Measurements from ENCODE around the gene ZNF563. TPM values are rescaled to one million over a fixed set of nuclear protein-coding genes. Genes with fewer than 3 reads are reported as not detected.

Gene ZNF563
- total RNA-seq, 1 experiment from 2014 or later, result 1.9 TPM

GRCh38 chr19:12331211-12331941 lies 2.1 kb downstream of the ZNF563 start:
- Mint-ChIP-seq H3K4me1 (peaks cover 18 to 19% of the 10 kb centered on the region in 2 experiments), H3K9me3 (peaks cover 8 to 20% of the 10 kb centered on the region in 2 experiments; a peak in 4 of 5 replicates), H3K27ac (no peak overlapping the region), H3K27me3 (ENCODE audit: low read depth) (peaks cover 17% of the 10 kb centered on the region), H3K36me3 (ENCODE audit: insufficient read depth in 1 of 3, low read depth in 3 of 3) (peaks cover 0 to 5% (median 4%) of the 10 kb centered on the region in 3 experiments; a peak in 3 of 7 replicates), H3K4me3 (no peak overlapping the region; a peak in 1 of 5 replicates)
- peaks cover 5% of the 10 kb centered on the region for H3K23me2 ChIP-seq (ENCODE audit: insufficient read length, low read depth, low read length, poor library complexity, severe bottlenecking)
- no peak overlapping the region for H2BK12ac ChIP-seq (ENCODE audit: insufficient read length, low read depth, low read length)
- no peaks in the 10 kb centered on the region for H4K20me1 ChIP-seq (ENCODE audit: control insufficient read depth, insufficient read depth, insufficient read length)
- H3K27ac ChIP-seq (ENCODE audit: insufficient read length, low read depth, low read length), result no peak overlapping the region
- no peak overlapping the region for H3K4me2 ChIP-seq (ENCODE audit: insufficient read depth, insufficient read length, low read length)
- no peak overlapping the region for H2BK15ac ChIP-seq (ENCODE audit: low read depth, low read length)
- H3K27me3 ChIP-seq (ENCODE audit: insufficient read depth, low read length), result no peaks in the 10 kb centered on the region
- H3T11ph ChIP-seq (ENCODE audit: low read length), result no peak overlapping the region
- no CpG with 5 or more reads among the region's 4 CpGs for WGBS (ENCODE audit: extremely low coverage, insufficient read length, low lambda C conversion rate)
- H3K4ac ChIP-seq (ENCODE audit: low read depth, low read length), result no peak overlapping the region
- no peaks in the 10 kb centered on the region; the same call in 1 of the 2 replicates for H3K4me1 ChIP-seq (ENCODE audit: insufficient read depth, low read length)
- no peak overlapping the region for H4K5ac ChIP-seq (ENCODE audit: insufficient read length, low read depth, low read length)
- no peak overlapping the region for H2BK20ac ChIP-seq (ENCODE audit: low read depth, low read length, poor library complexity, severe bottlenecking)
- no peak overlapping the region for H3K9ac ChIP-seq (ENCODE audit: extremely low read depth, insufficient read length, low read length)
- H4K91ac ChIP-seq (ENCODE audit: insufficient read length, low read depth, low read length), result no peak overlapping the region
- H2BK120ac ChIP-seq (ENCODE audit: low read depth, low read length, poor library complexity, severe bottlenecking), result no peak overlapping the region
- H2BK5ac ChIP-seq (ENCODE audit: insufficient read length, low read length), result no peak overlapping the region
- H4K8ac ChIP-seq (replicated peaks; ENCODE audit: insufficient read length, low read depth, low read length), result no peak overlapping the region
- no peaks in the 10 kb centered on the region for H3K79me2 ChIP-seq (ENCODE audit: insufficient read depth, low read length)
- no peak overlapping the region for H2AFZ ChIP-seq (ENCODE audit: low read length)
- H3K79me1 ChIP-seq (ENCODE audit: insufficient read depth, low read depth, low read length, poor library complexity, severe bottlenecking), result no peaks in the 10 kb centered on the region
- H3K14ac ChIP-seq (ENCODE audit: insufficient read depth, low read length), result no peak overlapping the region
- H3K18ac ChIP-seq (ENCODE audit: insufficient read length, low read depth, low read length), result no peak overlapping the region
- DNase-seq, result no peak
- TF ChIP-seq CTCF (conservative IDR thresholded peaks at IDR 0.05), result no peak
- H3K23ac ChIP-seq (ENCODE audit: insufficient read length, low read depth, low read length), result no peak overlapping the region
- no peaks in the 10 kb centered on the region for H3K9me3 ChIP-seq (ENCODE audit: control insufficient read depth, low read depth, low read length)
- H3K56ac ChIP-seq (ENCODE audit: insufficient read length, low read depth, low read length), result no peak overlapping the region
- H2AK5ac ChIP-seq (ENCODE audit: insufficient read length, low read length), result no peak overlapping the region
